BLaER1 (cell line): ENCODE measurements around the gene LMO7.

Source experiments
- H3K27ac ChIP-seq: shearing (Covaris generic); formaldehyde crosslinking; 2 replicates; pipeline ENCODE4 v1.8.1; 2022
- H3K27me3 ChIP-seq: shearing (Covaris generic); formaldehyde crosslinking; 2 replicates; pipeline ENCODE4 v1.8.1; 2022
- H3K36me3 ChIP-seq: shearing (Covaris generic); formaldehyde crosslinking; 2 replicates; pipeline ENCODE4 v1.8.1; 2022
- H3K4me1 ChIP-seq: shearing (Covaris generic); formaldehyde crosslinking; 2 replicates; pipeline ENCODE4 v1.8.1; 2022
- H3K4me2 ChIP-seq: shearing (Covaris generic); formaldehyde crosslinking; 2 replicates; pipeline ENCODE4 v1.8.1; 2022
- H3K4me3 ChIP-seq: shearing (Covaris generic); formaldehyde crosslinking; 2 replicates; pipeline ENCODE4 v1.8.1; 2022
- H3K9ac ChIP-seq: shearing (Covaris generic); formaldehyde crosslinking; 2 replicates; pipeline ENCODE4 v1.8.1; 2022
- H3K9me3 ChIP-seq: shearing (Covaris generic); formaldehyde crosslinking; 2 replicates; pipeline ENCODE4 v1.8.1; 2022
- H4K20me1 ChIP-seq: shearing (Covaris generic); formaldehyde crosslinking; 2 replicates; pipeline ENCODE4 v1.8.1; 2022
- Cebpa-rat ChIP-seq: shearing (Covaris generic); IDR thresholded peaks from 2 replicates; pipeline ENCODE4 v1.8.1; 2022

The LMO7 gene

GRCh38 chr13:75870397-75870903 lies 234.3 kb downstream of the LMO7 start:
- Histone ChIP-seq H3K4me1 (no peaks in the 10 kb centered on the region), H3K9me3 (no peaks in the 10 kb centered on the region), H3K4me2 (no peak overlapping the region), H3K4me3 (no peak overlapping the region), H3K27ac (no peak overlapping the region), H3K36me3 (no peaks in the 10 kb centered on the region), H3K27me3 (no peaks in the 10 kb centered on the region), H4K20me1 (no peaks in the 10 kb centered on the region), H3K9ac (no peak overlapping the region)
- TF ChIP-seq Cebpa-rat = no peak

DNA sequence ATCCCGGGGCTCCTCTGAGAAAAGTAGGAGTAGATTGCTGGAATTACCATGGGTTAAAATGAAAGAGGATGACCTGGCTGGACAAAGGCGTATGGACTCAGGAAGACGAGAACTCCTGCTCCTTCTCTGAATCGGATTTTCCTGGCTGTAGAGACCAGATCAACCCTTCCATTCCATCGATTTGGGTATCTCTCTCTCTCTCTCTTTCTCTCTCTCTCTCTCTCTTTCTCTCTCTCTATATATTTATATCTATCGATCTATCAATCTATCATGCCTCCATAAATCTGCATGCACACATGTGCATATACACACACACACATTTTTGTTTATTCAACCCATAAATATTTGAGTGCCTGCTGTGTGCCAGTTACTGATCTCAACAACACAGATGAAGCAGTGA lies 234.9 kb downstream of the LMO7 start:
- no peak for TF ChIP-seq Cebpa-rat
- H3K36me3 ChIP-seq = no peaks in the 10 kb centered on the region
- no peaks in the 10 kb centered on the region for H3K9me3 ChIP-seq
- H3K9ac ChIP-seq = no peak overlapping the region
- no peaks in the 10 kb centered on the region for H3K27me3 ChIP-seq
- H3K4me2 ChIP-seq = no peak overlapping the region
- no peaks in the 10 kb centered on the region for H3K4me1 ChIP-seq
- H3K27ac ChIP-seq = no peak overlapping the region
- no peaks in the 10 kb centered on the region for H4K20me1 ChIP-seq
- H3K4me3 ChIP-seq = no peak overlapping the region

- TF ChIP-seq Cebpa-rat = no peak
- H3K4me1 ChIP-seq = no peaks in the 10 kb centered on the region
- H3K27ac ChIP-seq = no peak overlapping the region
- H3K36me3 ChIP-seq = no peaks in the 10 kb centered on the region
- H3K9ac ChIP-seq = no peak overlapping the region
- no peak overlapping the region for H3K4me2 ChIP-seq
- H3K4me3 ChIP-seq = no peak overlapping the region
- no peaks in the 10 kb centered on the region for H3K27me3 ChIP-seq
- H3K9me3 ChIP-seq = no peaks in the 10 kb centered on the region
- no peaks in the 10 kb centered on the region for H4K20me1 ChIP-seq
Measured at GRCh38 chr13:75872980-75873379, 236.8 kb downstream of the LMO7 start.

- TF ChIP-seq Cebpa-rat = no peak
- Histone ChIP-seq H3K4me1 (no peaks in the 10 kb centered on the region), H3K4me3 (no peak overlapping the region)
Measured at GRCh38 chr13:75873494-75873893, 237.4 kb downstream of the LMO7 start.

GRCh38 chr13:75875450-75875849 lies 239.3 kb downstream of the LMO7 start:
- Histone ChIP-seq H3K4me3 (no peak overlapping the region), H3K36me3 (no peaks in the 10 kb centered on the region), H3K4me2 (0 out of 2 replicates have a peak overlapping the region, but pooled peaks have one; percentile 3), H3K4me1 (no peaks in the 10 kb centered on the region), H3K9me3 (no peaks in the 10 kb centered on the region), H3K27me3 (no peaks in the 10 kb centered on the region), H3K9ac (no peak overlapping the region), H4K20me1 (no peaks in the 10 kb centered on the region), H3K27ac (no peak overlapping the region)
- TF ChIP-seq Cebpa-rat = no peak

More at GRCh38 chr13:75873494-75873893, 237.4 kb downstream of the LMO7 start:
- no peaks in the 10 kb centered on the region for H3K27me3 ChIP-seq
- no peaks in the 10 kb centered on the region for H3K36me3 ChIP-seq
- no peaks in the 10 kb centered on the region for H4K20me1 ChIP-seq
- no peak overlapping the region for H3K27ac ChIP-seq
- no peak overlapping the region for H3K9ac ChIP-seq
- H3K9me3 ChIP-seq = no peaks in the 10 kb centered on the region
- no peak overlapping the region for H3K4me2 ChIP-seq

DNA sequence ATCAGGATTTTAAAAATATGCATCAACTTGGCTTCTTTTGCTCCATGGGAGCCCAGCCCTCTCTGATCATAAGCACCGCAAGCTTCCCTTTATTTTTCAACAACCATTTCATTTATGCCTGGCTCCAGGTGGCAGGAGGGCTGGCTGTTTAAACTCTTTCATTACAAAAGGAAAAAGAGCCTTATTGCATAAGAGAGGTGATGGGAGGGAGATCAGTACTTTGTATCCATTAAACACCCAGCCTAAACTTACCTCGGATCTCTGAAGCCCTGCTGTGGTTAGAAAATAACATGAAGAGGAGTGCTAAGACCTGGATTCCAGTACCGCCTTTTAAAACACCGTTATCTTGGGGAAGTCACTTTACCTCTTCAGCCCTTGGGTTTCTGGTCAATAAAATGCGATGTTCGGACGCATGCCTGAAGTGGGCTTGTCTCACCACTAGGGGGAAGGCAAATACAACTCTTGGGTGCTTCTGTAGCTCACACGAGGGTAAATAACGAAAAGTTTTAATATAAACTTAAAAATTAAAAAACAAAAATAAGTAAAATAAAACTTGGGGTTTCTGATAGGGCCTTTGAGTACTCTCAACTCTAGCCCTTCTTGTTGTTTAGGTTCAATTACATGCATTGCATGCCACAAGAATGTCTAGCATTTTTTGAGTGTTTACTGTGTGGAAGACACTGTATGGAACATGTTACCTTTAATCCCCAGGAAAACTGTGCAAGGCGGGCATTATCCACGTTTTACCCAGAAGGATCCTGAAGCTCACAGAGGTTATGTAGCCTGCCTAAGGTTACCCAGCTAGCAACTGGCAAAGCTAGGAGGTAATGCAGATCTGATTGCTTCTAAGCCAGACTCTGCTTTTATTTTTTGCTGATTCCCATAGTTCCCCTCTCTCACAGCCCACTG lies 240.3 kb downstream of the LMO7 start:
- Histone ChIP-seq H3K4me2 (no peak overlapping the region), H3K4me1 (no peaks in the 10 kb centered on the region), H3K27me3 (no peaks in the 10 kb centered on the region), H3K9me3 (no peaks in the 10 kb centered on the region), H4K20me1 (no peaks in the 10 kb centered on the region), H3K36me3 (no peaks in the 10 kb centered on the region), H3K27ac (no peak overlapping the region), H3K9ac (no peak overlapping the region), H3K4me3 (no peak overlapping the region)
- TF ChIP-seq Cebpa-rat = no peak

DNA sequence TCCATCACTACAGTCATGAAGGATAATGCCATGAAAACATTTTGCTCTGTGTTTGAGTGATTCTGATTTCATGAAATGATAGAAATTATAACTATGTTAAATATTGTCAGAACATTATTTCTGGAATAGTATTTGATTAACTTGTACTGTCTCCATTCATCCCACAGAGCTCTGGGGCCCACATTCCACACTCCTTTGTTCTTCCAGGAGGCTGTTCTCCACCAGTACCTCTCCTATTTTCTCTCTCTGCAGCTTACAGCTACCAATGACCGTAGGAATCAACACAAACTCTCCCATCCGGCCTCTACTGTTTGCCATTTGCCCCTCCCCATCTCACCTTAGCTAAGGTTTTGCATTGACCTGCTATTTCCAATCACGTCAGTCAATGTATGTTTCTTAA lies 240.9 kb downstream of the LMO7 start:
- Histone ChIP-seq H3K27me3 (no peaks in the 10 kb centered on the region), H3K27ac (no peak overlapping the region), H4K20me1 (no peaks in the 10 kb centered on the region), H3K4me2 (no peak overlapping the region), H3K36me3 (no peaks in the 10 kb centered on the region), H3K9me3 (no peaks in the 10 kb centered on the region), H3K9ac (no peak overlapping the region), H3K4me3 (no peak overlapping the region), H3K4me1 (no peaks in the 10 kb centered on the region)
- TF ChIP-seq Cebpa-rat = no peak

DNA sequence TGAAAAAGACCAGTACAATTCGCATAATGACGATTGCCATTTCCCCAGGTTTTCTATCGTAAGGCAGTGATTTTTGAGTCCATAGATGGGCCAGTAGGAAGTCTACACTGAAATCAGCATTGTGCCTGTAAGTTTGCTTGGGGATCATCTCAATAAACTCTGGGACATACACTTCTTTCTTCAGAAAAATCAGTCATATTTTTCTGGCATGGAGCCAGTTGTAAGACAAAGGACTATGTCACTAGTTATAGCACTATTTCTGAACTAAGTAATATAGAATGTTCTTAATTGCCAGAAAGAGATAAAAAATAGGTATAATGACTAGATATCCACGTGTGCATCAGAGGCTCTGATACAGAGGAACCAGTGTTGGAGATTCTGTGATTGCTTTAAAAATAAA lies 243.5 kb downstream of the LMO7 start:
- TF ChIP-seq Cebpa-rat = no peak
- H3K36me3 ChIP-seq = no peaks in the 10 kb centered on the region
- no peak overlapping the region for H3K4me2 ChIP-seq
- H3K4me1 ChIP-seq = no peaks in the 10 kb centered on the region
- no peaks in the 10 kb centered on the region for H3K9me3 ChIP-seq
- H4K20me1 ChIP-seq = no peaks in the 10 kb centered on the region
- H3K4me3 ChIP-seq = no peak overlapping the region
- no peak overlapping the region for H3K9ac ChIP-seq
- no peaks in the 10 kb centered on the region for H3K27me3 ChIP-seq
- H3K27ac ChIP-seq = no peak overlapping the region

DNA sequence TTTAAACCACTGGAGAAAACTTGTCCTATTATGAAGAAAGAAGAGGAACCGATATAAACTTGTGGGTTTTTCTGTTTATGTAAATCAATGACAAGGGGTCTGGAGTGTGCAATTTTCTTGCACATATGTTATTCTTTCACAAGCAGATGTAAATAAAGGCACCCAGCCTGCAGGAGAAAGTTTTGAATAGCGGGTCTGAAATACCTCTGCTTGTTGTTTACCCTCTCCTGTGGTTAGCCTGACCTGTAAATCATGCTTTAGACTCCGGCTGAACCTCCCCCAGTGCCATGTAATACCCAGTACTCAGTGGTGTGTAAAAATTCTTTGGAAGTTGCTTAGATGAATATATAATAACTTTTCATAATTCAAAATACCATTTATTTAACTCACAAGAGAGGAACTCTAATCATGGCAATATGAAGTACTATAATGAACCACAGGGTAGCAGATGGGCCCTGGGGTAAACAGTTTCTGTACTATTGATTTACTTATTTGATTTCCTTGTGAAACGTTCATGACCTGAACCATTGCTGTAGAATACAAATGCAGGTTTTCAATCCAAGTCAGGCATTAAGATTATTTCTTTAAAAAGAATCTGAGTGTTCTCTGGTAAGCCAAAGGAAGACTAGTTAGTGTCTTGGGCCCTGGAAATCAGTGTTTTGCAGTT lies 245.1 kb downstream of the LMO7 start:
- Histone ChIP-seq H3K4me2 (no peak overlapping the region), H3K36me3 (no peaks in the 10 kb centered on the region), H3K27me3 (no peaks in the 10 kb centered on the region), H3K4me3 (no peak overlapping the region), H3K4me1 (no peaks in the 10 kb centered on the region), H3K9ac (no peak overlapping the region), H3K9me3 (no peaks in the 10 kb centered on the region), H3K27ac (no peak overlapping the region), H4K20me1 (no peaks in the 10 kb centered on the region)
- no peak for TF ChIP-seq Cebpa-rat

- Histone ChIP-seq H3K4me1 (no peaks in the 10 kb centered on the region), H3K4me2 (no peak overlapping the region), H3K36me3 (no peaks in the 10 kb centered on the region), H4K20me1 (no peaks in the 10 kb centered on the region), H3K9me3 (no peaks in the 10 kb centered on the region), H3K4me3 (no peak overlapping the region), H3K27ac (no peak overlapping the region), H3K27me3 (no peaks in the 10 kb centered on the region), H3K9ac (no peak overlapping the region)
- no peak for TF ChIP-seq Cebpa-rat
Measured at GRCh38 chr13:75882261-75882660, 246.1 kb downstream of the LMO7 start.
